Activated T-helper 1 cell treated with Interleukin-2 at 50 U/mL for 16 hours (primary cell): ENCODE data around the gene APOC3.

Experiments used
- DNase-seq: peaks from one replicate; pipeline ENCODE4 v3.0.0-alpha.2; 2020; ENCODE audit warnings: low read depth

APOC3 gene

DNA sequence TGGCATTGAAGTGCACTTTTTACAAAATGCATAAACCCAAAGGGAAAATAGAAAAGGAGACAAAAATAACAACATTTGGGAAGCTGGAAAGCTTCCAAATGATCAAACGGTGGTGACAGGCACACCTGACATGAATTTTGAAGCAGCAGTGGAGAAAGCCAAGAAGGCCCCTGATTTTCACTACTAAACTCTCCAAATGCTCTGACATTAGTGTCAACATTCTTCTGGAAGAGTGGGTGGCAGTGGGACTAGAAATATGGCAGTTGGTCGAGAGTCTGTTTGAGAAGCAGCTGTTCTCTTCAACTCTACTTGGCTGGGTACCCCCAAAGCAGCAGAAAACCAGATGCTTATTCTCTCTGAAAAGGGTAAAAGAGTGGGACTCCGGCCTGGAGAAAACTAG, 25.7 kb upstream of the APOC3 start:
- no peak for DNase-seq

DNA sequence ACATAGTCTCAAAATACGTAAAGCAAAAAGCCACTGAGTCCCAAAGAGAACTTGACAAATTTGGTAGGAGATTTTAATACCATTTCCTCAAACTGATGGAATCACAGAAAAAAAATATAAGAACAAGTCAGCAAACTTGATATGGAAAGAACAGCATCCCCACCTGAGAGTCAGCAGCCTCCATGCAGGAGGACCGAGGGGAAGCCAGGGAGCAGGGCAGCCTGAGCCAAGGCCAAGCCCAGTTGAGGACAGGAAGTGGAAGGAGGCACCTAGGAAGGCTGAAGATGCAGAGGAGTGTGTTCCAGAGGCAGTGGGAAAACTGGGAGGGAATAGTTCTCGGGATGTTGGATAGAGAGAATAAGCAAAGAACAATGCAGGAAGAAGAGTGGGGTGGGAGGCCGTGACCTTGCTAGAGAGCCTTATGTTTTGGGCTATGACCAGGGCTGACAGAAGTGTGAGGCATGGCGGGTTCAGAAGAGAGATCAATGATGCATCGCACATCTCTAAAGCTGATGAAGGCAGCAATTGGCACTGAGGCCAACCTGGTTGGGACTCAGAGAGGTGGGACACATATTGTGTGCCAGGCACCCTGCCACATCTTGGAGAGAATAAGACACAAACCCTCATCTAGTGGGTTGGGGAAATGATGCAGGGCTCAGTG, 22.0 kb upstream of the APOC3 start:
- DNase-seq = no peak

DNA sequence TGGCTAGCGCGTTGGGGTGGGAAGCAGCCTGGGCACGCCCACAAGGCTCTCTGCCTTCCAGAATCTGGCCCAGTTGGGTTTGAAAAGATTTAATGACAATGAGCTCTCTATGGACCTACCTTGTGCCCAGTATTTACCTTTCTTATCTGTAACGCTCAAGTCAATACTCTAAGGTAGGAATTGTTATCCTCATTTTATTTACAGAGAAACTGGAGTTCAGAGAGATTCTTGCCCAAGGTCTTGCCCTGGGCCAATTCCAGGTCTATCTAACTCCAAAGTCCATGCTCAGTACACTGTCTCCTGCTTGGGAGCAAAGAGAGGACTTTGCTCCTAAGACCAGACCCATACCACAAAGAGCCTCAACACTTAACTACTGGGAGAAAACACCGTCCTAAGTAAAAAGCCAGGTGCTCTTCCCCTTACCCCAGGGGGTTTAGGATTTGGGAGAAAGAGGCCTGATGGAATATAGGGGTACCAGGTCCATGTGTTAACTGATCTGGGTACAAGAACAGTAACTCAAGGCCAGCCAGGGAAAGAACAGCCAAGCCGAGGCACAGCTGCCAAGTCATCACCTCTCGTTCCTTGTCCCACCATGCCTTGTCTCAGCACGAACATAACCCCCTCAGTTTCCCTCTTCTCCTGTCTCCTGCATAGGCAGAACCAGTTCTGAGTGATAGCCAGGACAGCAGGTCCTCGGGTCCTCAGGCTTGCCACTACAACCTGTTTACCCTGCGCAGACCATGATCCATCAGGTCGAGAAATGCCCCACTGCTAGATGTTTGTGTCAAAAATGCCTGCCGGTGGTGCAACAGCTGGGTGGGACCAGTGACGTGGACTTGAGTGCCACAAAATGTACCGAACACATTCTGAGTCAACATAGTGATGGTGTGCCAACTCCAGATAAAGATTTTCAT, 21.2 kb upstream of the APOC3 start:
- no peak for DNase-seq

DNA sequence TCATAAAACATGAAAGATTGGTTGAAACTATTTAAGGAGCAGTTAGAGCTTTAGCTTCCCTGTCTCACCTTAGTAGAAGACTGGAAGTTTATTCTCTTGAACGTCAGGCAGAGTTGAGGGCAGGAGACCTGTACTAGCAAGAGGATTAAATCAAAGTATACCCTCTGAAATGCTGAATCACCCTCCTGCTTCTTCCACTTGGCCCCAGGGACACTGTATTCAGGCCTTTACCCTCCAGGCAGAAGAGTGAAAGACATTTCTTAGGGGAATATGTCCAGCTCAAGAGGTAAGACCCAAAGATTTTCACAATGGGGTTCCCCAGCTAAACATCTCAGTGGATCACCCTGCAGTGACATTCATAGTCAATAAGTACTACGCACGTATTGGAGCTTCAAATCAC, 18.5 kb upstream of the APOC3 start:
- no peak for DNase-seq

DNA sequence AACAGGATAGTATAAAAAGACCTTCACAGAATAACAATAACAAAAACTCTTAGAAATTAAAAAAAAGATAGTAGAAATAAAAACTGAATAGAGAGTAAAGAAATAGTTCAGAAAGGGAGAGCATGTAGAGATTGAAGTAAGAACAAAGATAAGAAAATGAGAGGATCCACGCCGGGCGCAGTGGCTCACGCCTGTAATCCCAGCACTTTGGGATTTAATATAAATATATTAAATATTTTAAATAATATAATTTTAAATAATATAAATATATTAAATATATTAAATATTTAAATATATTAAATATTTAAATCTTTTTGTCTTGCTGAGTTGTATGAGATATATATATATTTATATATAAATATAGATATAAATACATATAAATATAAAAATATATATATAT, 17.6 kb upstream of the APOC3 start:
- no peak for DNase-seq

DNA sequence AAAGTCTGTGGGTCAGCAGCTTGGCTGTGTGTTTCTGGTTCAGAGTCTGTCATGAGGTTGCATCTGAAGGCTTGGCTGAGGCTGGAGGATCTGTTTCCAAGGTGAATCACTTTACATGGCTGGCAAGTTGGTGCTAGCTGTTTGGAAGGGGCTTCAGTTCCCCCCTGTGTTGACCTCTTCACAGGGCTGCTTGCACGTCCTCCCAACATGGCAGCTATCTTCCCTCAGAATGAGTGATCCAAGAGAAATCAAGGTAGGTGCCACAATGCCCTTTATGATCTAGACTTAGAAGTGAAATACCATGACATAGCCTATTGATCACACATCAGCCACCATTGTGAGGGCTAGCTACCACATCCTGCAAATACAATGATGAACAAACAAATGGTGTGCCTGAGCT, 16.5 kb upstream of the APOC3 start:
- no peak for DNase-seq

DNA sequence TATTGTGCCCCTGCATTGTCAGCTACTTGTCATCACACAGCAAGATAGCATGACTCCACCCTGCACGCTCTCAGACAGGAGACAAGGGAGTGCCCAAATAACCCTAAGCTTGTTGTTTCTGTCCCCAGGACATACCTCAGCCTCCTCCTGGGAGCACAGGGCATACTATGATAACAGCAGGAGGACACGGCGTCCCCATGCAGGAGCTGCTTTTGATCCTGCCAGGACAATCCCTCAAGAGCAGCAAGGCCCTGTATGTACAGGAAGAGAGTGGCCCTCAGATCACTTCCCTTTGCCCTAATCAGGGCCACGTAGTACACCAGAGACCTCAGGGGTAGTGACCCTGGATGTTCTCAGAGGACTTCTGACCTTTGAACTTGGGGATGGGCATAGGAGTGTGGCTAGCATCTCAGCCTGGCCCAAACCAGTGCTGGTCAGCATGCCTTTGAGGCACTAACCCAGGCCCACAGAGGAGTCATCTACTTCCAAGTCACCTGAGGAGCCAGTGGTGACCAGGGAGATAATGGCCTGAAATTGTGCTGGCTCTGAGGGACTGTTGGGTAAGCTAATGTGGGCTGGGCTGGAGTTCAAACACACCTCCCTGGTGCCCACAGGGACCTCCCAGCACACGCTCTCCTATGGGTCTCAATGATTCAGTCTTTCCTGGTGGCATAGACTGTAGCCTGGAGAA, 15.8 kb upstream of the APOC3 start:
- DNase-seq = no peak

DNA sequence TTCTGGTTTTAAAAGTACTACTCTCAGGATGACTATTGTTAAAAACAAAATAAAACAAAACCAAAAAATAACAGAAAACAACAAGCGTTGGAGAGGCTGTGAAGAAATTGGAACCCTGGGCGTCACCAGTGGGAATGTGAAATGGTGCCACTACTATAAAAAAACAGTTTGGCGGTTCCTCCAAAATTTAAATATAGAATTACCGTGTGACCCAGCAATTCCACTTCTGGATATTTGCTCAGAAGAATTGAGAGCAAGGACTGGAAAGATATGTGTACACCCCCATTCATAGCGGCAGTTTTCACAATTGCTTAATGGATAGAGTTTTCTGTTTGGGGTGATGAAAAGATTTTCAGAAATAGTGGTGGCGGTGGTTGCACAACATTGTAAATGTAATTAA, 15.2 kb upstream of the APOC3 start:
- DNase-seq = no peak

DNA sequence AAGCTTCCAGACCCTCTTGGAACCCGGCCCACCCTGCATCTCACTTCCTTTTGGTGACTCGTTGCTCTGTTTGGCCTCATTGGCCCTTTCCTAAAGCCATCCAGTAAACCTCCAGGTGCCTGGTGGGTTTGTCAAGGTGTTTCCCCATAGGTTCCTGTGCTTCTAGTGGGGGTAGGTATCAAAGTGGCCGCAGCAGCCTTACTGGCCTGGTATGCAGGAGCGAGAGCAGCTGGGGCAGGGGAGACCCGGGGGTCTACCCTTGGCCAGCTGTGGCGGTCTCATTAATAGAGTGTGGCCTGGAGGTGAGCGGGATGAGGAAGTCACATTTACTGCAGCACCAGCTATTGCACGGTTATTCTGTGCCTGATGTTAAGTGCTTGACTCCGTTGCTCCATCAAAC, 10.7 kb upstream of the APOC3 start:
- no peak for DNase-seq

DNA sequence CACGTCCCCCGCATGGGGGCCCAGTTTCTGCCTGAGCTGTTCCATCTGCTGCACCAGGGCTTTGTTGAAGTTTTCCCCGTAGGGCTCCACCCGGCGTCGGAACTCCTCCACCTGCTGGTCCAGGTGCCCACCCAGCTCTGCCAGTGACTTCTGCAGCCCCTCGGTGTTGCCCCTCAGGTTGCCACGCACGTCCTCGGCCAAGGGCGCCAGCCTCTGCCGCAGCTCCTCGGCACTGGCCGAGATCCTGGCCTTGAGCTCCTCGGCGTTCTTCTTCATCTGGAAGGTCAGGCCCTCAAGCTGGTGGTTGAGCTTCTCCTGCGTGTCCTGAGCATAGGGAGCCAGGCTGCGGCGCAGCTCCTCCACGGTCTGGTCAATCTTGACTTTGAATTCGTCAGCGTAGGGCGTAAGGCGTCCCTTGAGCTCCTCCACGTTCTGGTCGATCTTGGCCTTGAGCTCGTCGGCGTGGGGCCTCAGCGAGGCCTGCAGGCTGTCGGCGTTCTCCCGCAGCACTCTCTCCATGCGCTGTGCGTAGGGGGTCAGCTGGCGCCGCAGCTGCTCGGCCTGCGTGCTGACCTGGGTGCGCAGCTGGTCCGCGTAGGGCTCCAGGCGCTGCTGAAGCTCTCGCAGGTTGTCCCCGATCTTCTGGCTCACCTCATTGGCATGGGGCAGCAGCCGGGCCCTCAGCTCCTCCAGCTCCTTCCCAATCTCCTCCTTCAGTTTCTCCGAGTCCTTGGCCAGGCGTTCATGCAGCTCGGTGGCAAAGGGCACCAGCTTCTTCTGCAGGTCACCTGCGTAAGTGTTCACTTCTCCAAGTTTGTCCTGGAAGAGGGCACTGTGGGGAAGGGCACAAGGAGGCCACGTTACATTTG, 8.4 kb upstream of the APOC3 start:
- DNase-seq = no peak

DNA sequence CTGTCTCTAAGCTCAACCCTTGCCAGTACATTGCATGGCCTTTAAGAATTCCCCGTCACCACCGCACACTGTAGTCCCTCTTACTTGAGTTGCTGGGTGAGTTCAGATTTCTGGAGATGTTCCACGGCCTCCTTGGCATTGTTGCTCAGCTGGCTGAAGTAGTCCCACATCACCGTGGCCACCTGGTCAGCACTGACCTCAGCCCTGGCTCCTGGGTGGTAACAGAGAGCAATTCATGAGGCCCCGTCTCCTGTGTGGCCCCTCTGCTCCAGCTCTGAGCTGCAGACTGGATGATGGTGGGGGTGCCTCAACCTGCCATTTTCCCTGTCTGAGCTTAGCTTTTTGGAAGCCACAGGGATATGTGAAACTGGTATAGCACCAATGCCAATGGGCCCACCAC, 7.1 kb upstream of the APOC3 start:
- DNase-seq = no peak

DNA sequence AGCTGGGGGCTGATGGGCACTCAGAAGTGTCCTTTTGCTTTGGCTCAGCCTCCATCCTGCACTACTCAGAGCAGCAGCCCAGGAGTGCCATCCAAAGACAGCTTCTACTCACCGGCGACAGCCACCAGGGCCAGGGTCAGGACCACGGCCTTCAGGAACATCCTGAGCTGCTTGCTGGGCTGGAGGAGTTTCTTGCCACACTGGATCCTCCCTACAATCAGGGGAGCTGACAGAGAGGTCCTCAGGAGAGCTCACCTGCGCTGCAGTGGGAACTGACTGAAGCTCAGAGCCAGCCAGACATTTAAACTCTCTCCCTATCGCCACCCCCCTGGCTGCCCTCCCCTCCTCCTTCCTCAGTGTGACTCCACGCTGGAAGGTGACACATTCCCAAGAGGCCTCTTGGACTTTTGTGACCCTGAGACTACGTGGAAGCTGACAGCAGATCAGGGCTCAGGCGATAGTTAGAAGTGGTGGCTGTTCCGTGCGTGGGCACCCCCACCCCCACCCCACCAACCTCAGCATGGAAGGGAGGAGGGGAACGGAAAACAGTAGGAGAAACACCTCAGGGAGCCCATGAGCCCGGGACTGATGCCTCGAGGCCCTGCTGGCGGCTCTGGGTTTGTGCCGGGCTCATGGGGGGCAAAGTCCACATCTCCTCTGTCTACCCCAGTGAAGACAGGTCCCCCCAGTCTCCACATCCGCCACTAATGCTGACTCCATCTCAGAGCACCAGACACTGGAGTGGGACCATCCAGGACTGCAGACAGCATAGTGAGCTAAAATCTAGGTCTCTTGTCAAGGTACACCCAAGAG, 6.5 kb upstream of the APOC3 start, which contains the start of gene APOA4:
Gene APOA4, minus strand, starts transcription at position 274 of the 813 bp plus-strand sequence. Its CDS starts 113 bp downstream, at position 161.
- no peak for DNase-seq

DNA sequence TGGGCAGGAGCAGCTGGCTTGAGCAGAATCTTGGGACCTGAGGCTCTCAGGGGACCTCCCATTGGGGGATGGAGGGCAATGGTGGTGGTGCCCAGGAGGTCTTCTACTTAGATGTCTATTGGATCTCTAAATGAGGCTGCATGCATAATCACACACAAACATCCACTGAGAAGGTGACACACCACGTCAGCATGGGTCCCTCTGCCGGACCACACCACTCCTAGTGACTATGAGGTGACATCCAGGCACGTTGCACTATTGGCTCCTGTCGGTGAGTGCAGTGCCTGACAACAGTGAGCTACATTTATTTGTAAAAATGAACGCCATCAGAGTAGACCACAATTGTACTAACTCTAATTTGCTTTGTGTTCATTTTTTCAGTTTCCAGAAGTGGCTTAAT, 4.3 kb upstream of the APOC3 start:
- DNase-seq = no peak

DNA sequence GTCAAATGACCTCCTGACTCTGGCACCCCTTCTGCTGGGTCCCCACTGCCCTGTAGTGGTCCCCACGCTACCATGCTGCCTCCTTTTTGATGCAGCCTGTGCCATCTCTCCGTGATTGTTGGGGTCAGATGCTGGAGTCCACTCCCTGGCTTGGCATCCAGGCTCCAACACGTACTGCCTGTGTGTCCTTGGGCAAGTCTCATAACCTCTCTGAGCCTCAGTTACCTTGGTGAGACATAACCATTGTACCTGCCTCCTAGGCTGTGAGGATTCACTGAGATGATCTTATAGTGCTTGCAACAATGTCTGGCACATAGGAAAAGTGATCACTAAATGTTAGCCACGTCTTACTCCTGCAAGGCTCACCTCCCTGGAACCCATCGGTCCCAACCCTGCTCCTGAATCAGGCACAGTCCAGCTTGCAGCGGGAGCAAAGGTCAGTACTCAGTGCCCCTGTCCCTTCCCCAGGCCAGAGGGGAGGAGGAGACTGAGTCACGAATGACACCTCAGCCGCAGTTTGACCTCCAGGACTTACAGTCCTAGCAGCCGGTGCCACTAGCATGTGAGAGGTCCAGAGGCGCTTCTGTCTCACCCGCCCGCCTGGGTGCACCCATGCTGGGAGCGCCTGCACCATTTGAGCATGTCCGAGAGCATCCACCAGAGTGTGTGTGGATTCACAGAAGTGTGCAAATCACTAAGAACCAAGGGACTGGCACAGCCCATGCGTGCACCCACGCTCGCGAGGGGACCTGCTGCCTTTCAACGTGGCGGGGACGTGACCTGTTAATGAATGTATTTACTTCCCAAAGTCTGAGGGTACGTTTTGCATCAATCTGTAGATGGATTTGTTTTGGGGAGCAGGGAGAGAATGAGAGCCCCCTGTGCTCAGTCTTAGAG, 3.6 kb upstream of the APOC3 start:
- DNase-seq = no peak

DNA sequence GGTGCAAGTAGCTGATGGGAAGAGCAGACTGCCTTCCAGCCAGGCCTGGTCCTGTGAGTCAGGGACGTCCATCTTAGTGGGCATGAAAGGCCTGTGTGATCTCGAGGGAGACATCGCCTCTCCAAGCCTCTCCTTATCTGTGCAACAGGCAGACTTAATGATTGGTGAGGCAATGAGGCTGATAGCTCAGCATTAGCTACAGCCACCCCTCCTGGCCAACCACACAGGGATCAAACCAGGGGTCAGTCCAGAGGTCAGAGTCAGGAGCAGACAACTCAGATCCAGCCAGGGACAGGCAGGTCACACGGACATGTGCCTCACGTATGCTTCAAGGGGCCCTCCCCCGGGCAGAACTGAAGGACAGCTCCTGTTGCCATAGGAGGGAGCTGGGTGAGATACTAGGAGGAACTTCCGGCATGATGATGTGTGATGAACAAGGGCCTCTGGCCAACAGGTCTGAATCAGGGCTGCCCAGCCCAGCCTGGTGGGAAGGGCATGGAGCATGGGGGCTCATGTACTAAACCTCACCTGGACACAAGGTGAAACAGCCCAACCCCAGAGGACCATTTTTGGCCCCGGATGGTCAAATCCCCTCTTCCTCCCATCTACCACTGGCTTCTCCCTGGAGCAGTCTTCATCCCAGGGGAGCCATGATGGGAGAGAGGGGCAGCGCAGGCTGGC, 2.8 kb upstream of the APOC3 start:
- no peak for DNase-seq

DNA sequence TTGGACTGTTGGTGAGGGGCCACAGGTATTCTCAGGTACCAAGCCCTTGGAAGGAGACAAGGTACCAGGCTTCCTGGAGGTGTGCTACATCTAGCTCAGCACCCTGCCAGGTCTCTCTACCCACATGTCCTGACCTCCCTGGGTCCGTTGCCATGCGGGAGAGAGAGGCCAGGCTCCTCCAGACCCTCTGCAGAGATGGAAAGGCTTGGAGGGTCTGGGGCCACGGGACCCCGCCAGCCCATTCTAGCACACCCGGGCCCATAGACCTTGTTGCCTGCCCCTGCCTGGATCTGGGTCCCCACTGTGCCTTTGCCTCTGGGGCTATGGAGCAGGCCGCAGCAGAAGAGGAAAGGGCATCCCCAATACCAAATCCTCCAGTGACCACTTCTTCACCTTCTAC, 2.2 kb upstream of the APOC3 start:
- no peak for DNase-seq

DNA sequence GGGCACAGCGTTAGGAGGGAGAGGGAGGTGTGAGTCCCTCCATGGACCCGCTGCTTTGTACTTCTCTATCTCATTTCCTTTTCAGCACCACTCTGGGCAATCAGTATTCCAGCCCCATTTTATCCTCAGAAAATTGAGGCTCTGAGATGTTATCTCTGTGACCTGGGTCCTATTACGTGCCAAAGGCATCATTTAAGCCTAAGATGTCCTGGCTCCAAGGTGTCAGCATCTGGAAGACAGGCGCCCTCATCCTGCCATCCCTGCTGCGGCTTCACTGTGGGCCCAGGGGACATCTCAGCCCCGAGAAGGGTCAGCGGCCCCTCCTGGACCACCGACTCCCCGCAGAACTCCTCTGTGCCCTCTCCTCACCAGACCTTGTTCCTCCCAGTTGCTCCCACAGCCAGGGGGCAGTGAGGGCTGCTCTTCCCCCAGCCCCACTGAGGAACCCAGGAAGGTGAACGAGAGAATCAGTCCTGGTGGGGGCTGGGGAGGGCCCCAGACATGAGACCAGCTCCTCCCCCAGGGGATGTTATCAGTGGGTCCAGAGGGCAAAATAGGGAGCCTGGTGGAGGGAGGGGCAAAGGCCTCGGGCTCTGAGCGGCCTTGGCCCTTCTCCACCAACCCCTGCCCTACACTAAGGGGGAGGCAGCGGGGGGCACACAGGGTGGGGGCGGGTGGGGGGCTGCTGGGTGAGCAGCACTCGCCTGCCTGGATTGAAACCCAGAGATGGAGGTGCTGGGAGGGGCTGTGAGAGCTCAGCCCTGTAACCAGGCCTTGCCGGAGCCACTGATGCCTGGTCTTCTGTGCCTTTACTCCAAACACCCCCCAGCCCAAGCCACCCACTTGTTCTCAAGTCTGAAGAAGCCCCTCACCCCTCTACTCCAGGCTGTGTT, 829 bp upstream of the APOC3 start:
- DNase-seq = no peak

DNA sequence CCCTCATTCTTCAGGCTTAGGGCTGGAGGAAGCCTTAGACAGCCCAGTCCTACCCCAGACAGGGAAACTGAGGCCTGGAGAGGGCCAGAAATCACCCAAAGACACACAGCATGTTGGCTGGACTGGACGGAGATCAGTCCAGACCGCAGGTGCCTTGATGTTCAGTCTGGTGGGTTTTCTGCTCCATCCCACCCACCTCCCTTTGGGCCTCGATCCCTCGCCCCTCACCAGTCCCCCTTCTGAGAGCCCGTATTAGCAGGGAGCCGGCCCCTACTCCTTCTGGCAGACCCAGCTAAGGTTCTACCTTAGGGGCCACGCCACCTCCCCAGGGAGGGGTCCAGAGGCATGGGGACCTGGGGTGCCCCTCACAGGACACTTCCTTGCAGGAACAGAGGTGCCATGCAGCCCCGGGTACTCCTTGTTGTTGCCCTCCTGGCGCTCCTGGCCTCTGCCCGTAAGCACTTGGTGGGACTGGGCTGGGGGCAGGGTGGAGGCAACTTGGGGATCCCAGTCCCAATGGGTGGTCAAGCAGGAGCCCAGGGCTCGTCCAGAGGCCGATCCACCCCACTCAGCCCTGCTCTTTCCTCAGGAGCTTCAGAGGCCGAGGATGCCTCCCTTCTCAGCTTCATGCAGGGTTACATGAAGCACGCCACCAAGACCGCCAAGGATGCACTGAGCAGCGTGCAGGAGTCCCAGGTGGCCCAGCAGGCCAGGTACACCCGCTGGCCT, 641 bp downstream of the APOC3 start:
- DNase-seq = no peak
